ENCODE results near the gene SLC17A1. TPM values are rescaled to one million over a fixed set of nuclear protein-coding genes. Genes with fewer than 3 reads are reported as not detected.

SLC17A1 gene
- total and polyA plus RNA-seq, 2 of the 13 experiments (the other 11 are each of a cell fraction or from before 2014, with no cell fraction given), result 0.09 to 2.1 TPM

DNA sequence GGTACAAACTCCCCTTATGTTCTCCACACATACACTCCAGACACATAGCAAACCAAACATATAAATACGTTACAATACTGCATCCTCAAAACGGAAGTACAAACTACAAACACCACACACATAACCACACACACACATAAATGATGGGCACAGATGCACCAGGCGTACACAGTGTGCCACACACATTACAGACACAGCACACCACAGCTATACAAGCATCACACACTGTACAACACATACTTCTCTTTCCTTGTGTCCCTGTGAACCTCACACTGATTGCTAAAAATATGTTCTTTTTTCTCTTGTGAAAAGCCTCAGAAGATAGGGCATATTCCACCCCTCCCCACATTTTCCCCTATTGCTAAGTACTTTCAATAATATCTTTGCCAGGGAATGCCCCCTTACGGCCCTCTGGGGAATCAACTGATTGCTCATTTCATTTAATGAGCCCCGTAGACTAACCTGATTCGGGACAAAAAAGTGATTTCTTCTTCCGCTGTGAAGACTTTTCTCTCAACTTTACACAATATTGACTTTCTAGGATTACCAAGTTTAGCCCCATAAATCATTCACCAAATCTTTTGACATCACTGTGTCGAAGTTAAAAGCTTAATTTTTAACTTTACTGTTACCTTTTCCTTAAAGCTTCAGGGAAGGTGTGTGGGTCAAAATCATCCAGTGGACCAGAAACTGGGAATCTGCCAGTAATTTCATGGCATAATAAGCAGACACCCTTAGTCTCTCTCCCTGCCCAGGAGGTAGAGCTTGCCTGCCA is at the start of gene SLC17A1 (continued):
- no peak for TF ChIP-seq CCDC6 (CRISPR knock-in tag; IDR thresholded peaks at IDR 0.05)
- no peak for TF ChIP-seq ZFP1 (CRISPR knock-in tag; IDR thresholded peaks at IDR 0.05)
- TF ChIP-seq, protein P1, sequence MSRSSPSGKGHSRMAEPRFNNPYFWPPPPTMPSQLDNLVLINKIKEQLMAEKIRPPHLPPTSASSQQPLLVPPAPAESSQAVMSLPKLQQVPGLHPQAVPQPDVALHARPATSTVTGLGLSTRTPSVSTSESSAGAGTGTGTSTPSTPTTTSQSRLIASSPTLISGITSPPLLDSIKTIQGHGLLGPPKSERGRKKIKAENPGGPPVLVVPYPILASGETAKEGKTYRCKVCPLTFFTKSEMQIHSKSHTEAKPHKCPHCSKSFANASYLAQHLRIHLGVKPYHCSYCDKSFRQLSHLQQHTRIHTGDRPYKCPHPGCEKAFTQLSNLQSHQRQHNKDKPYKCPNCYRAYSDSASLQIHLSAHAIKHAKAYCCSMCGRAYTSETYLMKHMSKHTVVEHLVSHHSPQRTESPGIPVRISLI (CRISPR knock-in tag; IDR thresholded peaks at IDR 0.05; ENCODE audit: borderline replicate concordance), result no peak
- TF ChIP-seq ZNF782 (CRISPR knock-in tag; IDR thresholded peaks at IDR 0.05; ENCODE audit: borderline replicate concordance), result no peak
- no peak for TF ChIP-seq CHD4 (IDR thresholded peaks at IDR 0.05; ENCODE audit: borderline replicate concordance, low read length)
- TF ChIP-seq RARA (CRISPR knock-in tag; IDR thresholded peaks at IDR 0.05), result peak; percentile 57; the same call in 1 of the 2 replicates
- TF ChIP-seq, protein P2, sequence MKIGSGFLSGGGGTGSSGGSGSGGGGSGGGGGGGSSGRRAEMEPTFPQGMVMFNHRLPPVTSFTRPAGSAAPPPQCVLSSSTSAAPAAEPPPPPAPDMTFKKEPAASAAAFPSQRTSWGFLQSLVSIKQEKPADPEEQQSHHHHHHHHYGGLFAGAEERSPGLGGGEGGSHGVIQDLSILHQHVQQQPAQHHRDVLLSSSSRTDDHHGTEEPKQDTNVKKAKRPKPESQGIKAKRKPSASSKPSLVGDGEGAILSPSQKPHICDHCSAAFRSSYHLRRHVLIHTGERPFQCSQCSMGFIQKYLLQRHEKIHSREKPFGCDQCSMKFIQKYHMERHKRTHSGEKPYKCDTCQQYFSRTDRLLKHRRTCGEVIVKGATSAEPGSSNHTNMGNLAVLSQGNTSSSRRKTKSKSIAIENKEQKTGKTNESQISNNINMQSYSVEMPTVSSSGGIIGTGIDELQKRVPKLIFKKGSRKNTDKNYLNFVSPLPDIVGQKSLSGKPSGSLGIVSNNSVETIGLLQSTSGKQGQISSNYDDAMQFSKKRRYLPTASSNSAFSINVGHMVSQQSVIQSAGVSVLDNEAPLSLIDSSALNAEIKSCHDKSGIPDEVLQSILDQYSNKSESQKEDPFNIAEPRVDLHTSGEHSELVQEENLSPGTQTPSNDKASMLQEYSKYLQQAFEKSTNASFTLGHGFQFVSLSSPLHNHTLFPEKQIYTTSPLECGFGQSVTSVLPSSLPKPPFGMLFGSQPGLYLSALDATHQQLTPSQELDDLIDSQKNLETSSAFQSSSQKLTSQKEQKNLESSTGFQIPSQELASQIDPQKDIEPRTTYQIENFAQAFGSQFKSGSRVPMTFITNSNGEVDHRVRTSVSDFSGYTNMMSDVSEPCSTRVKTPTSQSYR (CRISPR knock-in tag; IDR thresholded peaks at IDR 0.05; ENCODE audit: borderline replicate concordance), result no peak
- no peak for TF ChIP-seq GABPA (IDR thresholded peaks at IDR 0.05; ENCODE audit: low read depth, low read length)
- 0 out of 2 replicates have a peak, but pooled peaks have one; percentile 4 for TF ChIP-seq GABPA (CRISPR knock-in tag; IDR thresholded peaks at IDR 0.05; ENCODE audit: low read depth)
- no peak for TF ChIP-seq MTF1 (CRISPR knock-in tag; IDR thresholded peaks at IDR 0.05)
- no peak for TF ChIP-seq ZFP36L2 (CRISPR knock-in tag; IDR thresholded peaks at IDR 0.05)
- TF ChIP-seq HOXA9 (CRISPR knock-in tag; IDR thresholded peaks at IDR 0.05; ENCODE audit: borderline replicate concordance), result peak; percentile 8; the same call in 1 of the 2 replicates
- TF ChIP-seq ZNF205 (CRISPR knock-in tag; IDR thresholded peaks at IDR 0.05), result no peak
- TF ChIP-seq ZNF138 (CRISPR knock-in tag; IDR thresholded peaks at IDR 0.05; ENCODE audit: low read depth), result no peak
- TF ChIP-seq NCOA5 (CRISPR knock-in tag; IDR thresholded peaks at IDR 0.05), result no peak
- no peak for TF ChIP-seq ISX (CRISPR knock-in tag; conservative IDR thresholded peaks at IDR 0.05)
- TF ChIP-seq, protein P3, sequence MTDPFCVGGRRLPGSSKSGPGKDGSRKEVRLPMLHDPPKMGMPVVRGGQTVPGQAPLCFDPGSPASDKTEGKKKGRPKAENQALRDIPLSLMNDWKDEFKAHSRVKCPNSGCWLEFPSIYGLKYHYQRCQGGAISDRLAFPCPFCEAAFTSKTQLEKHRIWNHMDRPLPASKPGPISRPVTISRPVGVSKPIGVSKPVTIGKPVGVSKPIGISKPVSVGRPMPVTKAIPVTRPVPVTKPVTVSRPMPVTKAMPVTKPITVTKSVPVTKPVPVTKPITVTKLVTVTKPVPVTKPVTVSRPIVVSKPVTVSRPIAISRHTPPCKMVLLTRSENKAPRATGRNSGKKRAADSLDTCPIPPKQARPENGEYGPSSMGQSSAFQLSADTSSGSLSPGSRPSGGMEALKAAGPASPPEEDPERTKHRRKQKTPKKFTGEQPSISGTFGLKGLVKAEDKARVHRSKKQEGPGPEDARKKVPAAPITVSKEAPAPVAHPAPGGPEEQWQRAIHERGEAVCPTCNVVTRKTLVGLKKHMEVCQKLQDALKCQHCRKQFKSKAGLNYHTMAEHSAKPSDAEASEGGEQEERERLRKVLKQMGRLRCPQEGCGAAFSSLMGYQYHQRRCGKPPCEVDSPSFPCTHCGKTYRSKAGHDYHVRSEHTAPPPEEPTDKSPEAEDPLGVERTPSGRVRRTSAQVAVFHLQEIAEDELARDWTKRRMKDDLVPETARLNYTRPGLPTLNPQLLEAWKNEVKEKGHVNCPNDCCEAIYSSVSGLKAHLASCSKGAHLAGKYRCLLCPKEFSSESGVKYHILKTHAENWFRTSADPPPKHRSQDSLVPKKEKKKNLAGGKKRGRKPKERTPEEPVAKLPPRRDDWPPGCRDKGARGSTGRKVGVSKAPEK (CRISPR knock-in tag; IDR thresholded peaks at IDR 0.05; ENCODE audit: borderline replicate concordance), result no peak
- no peak for TF ChIP-seq MED8 (CRISPR knock-in tag; IDR thresholded peaks at IDR 0.05; ENCODE audit: insufficient replicate concordance)
- TF ChIP-seq MXD4 (CRISPR knock-in tag; IDR thresholded peaks at IDR 0.05), result no peak
- no peak for TF ChIP-seq KAT8 (CRISPR knock-in tag; IDR thresholded peaks at IDR 0.05)
- no peak for TF ChIP-seq TP53 (CRISPR knock-in tag; conservative IDR thresholded peaks at IDR 0.05)
- no peak for TF ChIP-seq HNRNPLL (IDR thresholded peaks at IDR 0.05; ENCODE audit: low read depth, low read length, poor library complexity, severe bottlenecking)
- no peak for TF ChIP-seq ZMYM2 (CRISPR knock-in tag; IDR thresholded peaks at IDR 0.05)
- TF ChIP-seq RNF2 (conservative IDR thresholded peaks at IDR 0.05; ENCODE audit: low read depth), result no peak
- no peak for TF ChIP-seq TAF15 (IDR thresholded peaks at IDR 0.05; ENCODE audit: low read depth, low read length, poor library complexity, severe bottlenecking)
- no peak for TF ChIP-seq ZFP37 (CRISPR knock-in tag; IDR thresholded peaks at IDR 0.05; ENCODE audit: borderline replicate concordance)

Data from HepG2 (cell line).